Panc1 (cell line): ENCODE measurements around the gene CYP11A1. TPM values are rescaled to one million over a fixed set of nuclear protein-coding genes. Genes with fewer than 3 reads are reported as not detected.

Source experiments
- ATAC-seq: fragments of 200-7000 bp; cut with Tn5 transposase; 2 replicates; pipeline ENCODE4 v1.9.1; 2020; ENCODE audit warnings: mild to moderate bottlenecking, moderate library complexity
- BruUV-seq: library from RNA; stranded (reverse); fragments of 400-500 nt; replicated peaks from 2 replicates; lab custom pipeline; 2021; lab: Mats Ljungman, UMichigan
- CTCF ChIA-PET: fragments of 300-600 bp; sonication (Branson Sonifier 250); formaldehyde crosslinking; loops from one replicate; lab custom pipeline; 2022; ENCODE audit warnings: antibody characterized with exemption; lab: Charles Lee
- POLR2A ChIA-PET: fragments of 300-600 bp; sonication (Branson Sonifier 250); formaldehyde crosslinking; loops from one replicate; lab custom pipeline; 2022; ENCODE audit warnings: antibody characterized with exemption; lab: Charles Lee
- DNase-seq: peaks from one replicate; pipeline ENCODE4 v3.0.0-alpha.2; 2010; ENCODE audit warnings: low read depth, low spot score
- H3K27ac ChIP-seq: 2 replicates; pipeline ENCODE4 v1.5.1; 2011; ENCODE audit warnings: mild to moderate bottlenecking, low read length, inconsistent platforms
- H3K27me3 ChIP-seq: fragments of 200-500 bp; sonication (Bioruptor generic); 2 replicates; pipeline ENCODE4 v1.6.0; 2014; ENCODE audit warnings: low read length, inconsistent platforms; ENCODE audit not compliant: control insufficient read depth, insufficient read depth
- H3K36me3 ChIP-seq: fragments of 200-500 bp; sonication (Bioruptor generic); 2 replicates; pipeline ENCODE4 v1.5.1; 2014; ENCODE audit warnings: inconsistent platforms, mild to moderate bottlenecking, low read length, moderate library complexity; ENCODE audit not compliant: control insufficient read depth, insufficient read depth
- H3K4me1 ChIP-seq: 2 replicates; pipeline ENCODE4 v1.5.1; 2011; ENCODE audit warnings: inconsistent platforms, mild to moderate bottlenecking, low read length, moderate library complexity; ENCODE audit not compliant: control insufficient read depth, insufficient read depth
- H3K4me3 ChIP-seq, 2 experiments: 2 replicates each; pipeline ENCODE4 v1.5.1; 2011 to 2012; ENCODE audit warnings: low read depth in 2 of 2, low read length in 2 of 2, mild to moderate bottlenecking in 2 of 2, inconsistent platforms in 1 of 2, moderate library complexity in 1 of 2
- H3K9me3 ChIP-seq: fragments of 200-500 bp; sonication (Bioruptor generic); 2 replicates; pipeline ENCODE4 v1.5.1; 2014; ENCODE audit warnings: low read depth, mild to moderate bottlenecking, inconsistent platforms, low read length, moderate library complexity; ENCODE audit not compliant: control insufficient read depth, insufficient read depth
- CTCF ChIP-seq: fragments of 450-650 bp; IDR thresholded peaks from 2 replicates; pipeline ENCODE4 v1.5.1; 2017; ENCODE audit warnings: mild to moderate bottlenecking
- POLR2AphosphoS5 ChIP-seq: IDR thresholded peaks from 2 replicates; pipeline ENCODE4 v1.6.1; 2012; ENCODE audit warnings: mild to moderate bottlenecking, low read depth, low read length, moderate library complexity
- REST ChIP-seq, 2 experiments: IDR thresholded peaks; 2 replicates each; pipeline ENCODE4 v1.6.1; 2011 to 2012; ENCODE audit warnings: low read depth in 2 of 2, control low read depth in 1 of 2, low read length in 1 of 2, mild to moderate bottlenecking in 1 of 2, moderate library complexity in 1 of 2; ENCODE audit not compliant: insufficient read depth in 1 of 2
- SIN3A ChIP-seq: IDR thresholded peaks from 2 replicates; pipeline ENCODE4 v1.6.1; 2012; ENCODE audit warnings: low read depth, mild to moderate bottlenecking, low read length, moderate library complexity, borderline replicate concordance; ENCODE audit not compliant: insufficient read depth
- TCF7L2 ChIP-seq: IDR thresholded peaks from 2 replicates; pipeline ENCODE4 v1.6.1; 2011; ENCODE audit warnings: mild to moderate bottlenecking, low read depth, low read length, inconsistent platforms
- in situ Hi-C: cut with HindIII; loops from 2 replicates; pipeline ENCODE4 v1.10.0; 2016; ENCODE audit warnings: low sequenced_read_pairs, low pct_unique_long_range_greater_than_20kb
- intact Hi-C: fragments of 100-400 bp; cut with micrococcal nuclease; formaldehyde crosslinking; loops from one replicate; pipeline ENCODE4 v1.10.0; 2022; ENCODE audit not compliant: unreplicated experiment
- total RNA-seq: library from RNA; stranded (reverse); gene quantifications from one replicate; pipeline ENCODE4 v1.2.1, GENCODE V29; 2021; ENCODE audit not compliant: unreplicated experiment

The CYP11A1 gene
- total RNA-seq, 1 experiment from 2014 or later, result 0.57 TPM

- H3K27ac ChIP-seq, result no peak overlapping the region
- in situ Hi-C loops (no loop called here), intact Hi-C loops (no loop called here)
- no peak for ATAC-seq
- H3K4me1 ChIP-seq, result no peaks in the 10 kb centered on the region
- no peaks in the 10 kb centered on the region for H3K9me3 ChIP-seq
- no peak overlapping the region for H3K4me3 ChIP-seq
- ChIA-PET POLR2A (interaction anchor here (0.7 kb wide), 1 partner anchor 137 kb away, joined by 7 read pairs; no protein-coding TSS in a partner anchor), CTCF (no interaction called here)
- no peaks in the 10 kb centered on the region for H3K36me3 ChIP-seq
- H3K27me3 ChIP-seq, result peaks cover 5% of the 10 kb centered on the region; the same call in 1 of the 2 replicates
- no TSS peak for BruUV-seq
- TF ChIP-seq TCF7L2 (no peak), REST (IDR thresholded peaks at IDR 0.05; ENCODE audit: insufficient read depth in 1 of 2, low read depth in 2 of 2, low read length in 1 of 2) (no peak), POLR2AphosphoS5 (no peak), SIN3A (no peak), CTCF (no peak)
- no peak for DNase-seq
Observed at GRCh38 chr15:74294010-74294409, 73.4 kb downstream of the CYP11A1 start.

GRCh38 chr15:74293021-74293810 is 74.2 kb downstream of the CYP11A1 start:
- TF ChIP-seq TCF7L2 (no peak), CTCF (no peak), SIN3A (no peak), POLR2AphosphoS5 (no peak), REST (IDR thresholded peaks at IDR 0.05; ENCODE audit: insufficient read depth in 1 of 2, low read depth in 2 of 2, low read length in 1 of 2) (no peak)
- ATAC-seq (no peak), DNase-seq (no peak)
- Histone ChIP-seq H3K4me3 (no peak overlapping the region), H3K27ac (no peak overlapping the region), H3K27me3 (peaks cover 5% of the 10 kb centered on the region; the same call in 1 of the 2 replicates), H3K36me3 (no peaks in the 10 kb centered on the region), H3K4me1 (no peaks in the 10 kb centered on the region), H3K9me3 (no peaks in the 10 kb centered on the region)
- CTCF ChIA-PET, result no interaction called here
- intact Hi-C loops, result no loop called here
- POLR2A ChIA-PET, result no interaction called here
- in situ Hi-C loops, result no loop called here
- no TSS peak for BruUV-seq
